Measurements from ENCODE around the gene HDDC2.

DNA sequence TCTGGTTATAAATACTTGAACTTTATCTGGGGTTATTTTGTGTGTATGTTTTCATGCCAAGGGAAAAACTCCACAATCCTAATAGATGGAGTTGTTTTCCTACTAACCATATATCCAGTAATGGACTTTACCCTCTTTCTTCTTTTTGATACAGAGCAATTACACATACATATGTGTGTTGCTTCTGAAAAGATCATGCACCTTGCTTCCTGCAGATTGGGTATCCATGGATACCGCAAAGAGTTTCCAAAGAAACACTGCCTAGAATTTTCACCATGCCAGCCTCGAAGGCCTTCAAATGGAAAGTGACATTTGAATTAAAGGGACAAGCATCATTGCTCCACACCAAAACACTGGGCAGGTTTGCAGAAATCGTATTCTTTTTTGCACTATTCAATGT, 26.8 kb downstream of the HDDC2 start:
- TF ChIP-seq ZNF512 (CRISPR knock-in tag; IDR thresholded peaks at IDR 0.05; ENCODE audit: borderline replicate concordance) (no peak), ATF2 (CRISPR knock-in tag; IDR thresholded peaks at IDR 0.05; ENCODE audit: borderline replicate concordance, low read depth) (no peak), SP1 (CRISPR knock-in tag; conservative IDR thresholded peaks at IDR 0.05) (no peak), CTCF (IDR thresholded peaks at IDR 0.05) (no peak), RELA (CRISPR knock-in tag; IDR thresholded peaks at IDR 0.05; ENCODE audit: borderline replicate concordance) (no peak), TP53 (CRISPR knock-in tag; IDR thresholded peaks at IDR 0.05) (no peak), MYBL2 (CRISPR knock-in tag; IDR thresholded peaks at IDR 0.05) (no peak), ZNF232 (CRISPR knock-in tag; IDR thresholded peaks at IDR 0.05) (no peak), MAX (CRISPR knock-in tag; IDR thresholded peaks at IDR 0.05) (no peak)
- TF ChIP-seq, protein P1, sequence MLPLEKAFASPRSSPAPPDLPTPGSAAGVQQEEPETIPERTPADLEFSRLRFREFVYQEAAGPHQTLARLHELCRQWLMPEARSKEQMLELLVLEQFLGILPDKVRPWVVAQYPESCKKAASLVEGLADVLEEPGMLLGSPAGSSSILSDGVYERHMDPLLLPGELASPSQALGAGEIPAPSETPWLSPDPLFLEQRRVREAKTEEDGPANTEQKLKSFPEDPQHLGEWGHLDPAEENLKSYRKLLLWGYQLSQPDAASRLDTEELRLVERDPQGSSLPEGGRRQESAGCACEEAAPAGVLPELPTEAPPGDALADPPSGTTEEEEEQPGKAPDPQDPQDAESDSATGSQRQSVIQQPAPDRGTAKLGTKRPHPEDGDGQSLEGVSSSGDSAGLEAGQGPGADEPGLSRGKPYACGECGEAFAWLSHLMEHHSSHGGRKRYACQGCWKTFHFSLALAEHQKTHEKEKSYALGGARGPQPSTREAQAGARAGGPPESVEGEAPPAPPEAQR (CRISPR knock-in tag; IDR thresholded peaks at IDR 0.05): no peak
